HepG2 (cell line): ENCODE data around the gene OSBPL2. TPM values are rescaled to one million over a fixed set of nuclear protein-coding genes. Genes with fewer than 3 reads are reported as not detected.

Experiments used
- CCDC6 ChIP-seq: sonication (generic); formaldehyde crosslinking; IDR thresholded peaks from 2 replicates; pipeline ENCODE4 v1.8.1; 2022; ENCODE audit warnings: mild to moderate bottlenecking, missing genetic modification reagents, moderate library complexity
- CENPT ChIP-seq: sonication (generic); formaldehyde crosslinking; IDR thresholded peaks from 2 replicates; pipeline ENCODE4 v1.8.0; 2022; ENCODE audit warnings: low read depth, mild to moderate bottlenecking, moderate library complexity, missing genetic modification reagents
- GATAD1 ChIP-seq: IDR thresholded peaks from 2 replicates; pipeline ENCODE4 v1.6.1; 2016; ENCODE audit warnings: missing genetic modification reagents, missing compliant biosample characterization
- HNF4A ChIP-seq: sonication (generic); formaldehyde crosslinking; IDR thresholded peaks from 2 replicates; pipeline ENCODE4 v1.4.0; 2020; ENCODE audit warnings: missing genetic modification reagents
- HNRNPLL ChIP-seq: fragments of 200-400 bp; formaldehyde crosslinking; IDR thresholded peaks from 2 replicates; pipeline ENCODE4 v1.6.1; 2017; ENCODE audit warnings: mild to moderate bottlenecking, low read depth, low read length; ENCODE audit not compliant: poor library complexity, severe bottlenecking
- KLF16 ChIP-seq, 2 experiments: sonication (generic) in 1 of 2; formaldehyde crosslinking in 1 of 2; IDR thresholded peaks; 2 replicates each; pipeline versions ENCODE4 v1.6.1 to v1.8.0; 2016 to 2023; ENCODE audit warnings: missing genetic modification reagents in 2 of 2, missing compliant biosample characterization in 1 of 2
- NCOA2 ChIP-seq: sonication (generic); formaldehyde crosslinking; IDR thresholded peaks from 2 replicates; pipeline ENCODE4 v1.8.0; 2022; ENCODE audit warnings: inconsistent platforms
- NFE2L1 ChIP-seq: sonication (generic); formaldehyde crosslinking; IDR thresholded peaks from 2 replicates; pipeline ENCODE4 v1.4.0; 2020; ENCODE audit warnings: missing genetic modification reagents, mild to moderate bottlenecking, borderline replicate concordance
- NFYB ChIP-seq: sonication (generic); formaldehyde crosslinking; IDR thresholded peaks from 2 replicates; pipeline ENCODE4 v1.4.0; 2020; ENCODE audit warnings: missing genetic modification reagents
- POLR2AphosphoS2 ChIP-seq: IDR thresholded peaks from 2 replicates; pipeline ENCODE4 v1.6.1; 2011; ENCODE audit warnings: low read depth, low read length, improper control_type of control experiment
- RARA ChIP-seq: IDR thresholded peaks from 2 replicates; pipeline ENCODE4 v1.6.1; 2016; ENCODE audit warnings: missing genetic modification reagents, missing compliant biosample characterization
- ZBTB42 ChIP-seq: sonication (generic); formaldehyde crosslinking; IDR thresholded peaks from 2 replicates; pipeline ENCODE4 v1.5.0; 2020; ENCODE audit warnings: mild to moderate bottlenecking, missing genetic modification reagents
- ZNF326 ChIP-seq: sonication (generic); formaldehyde crosslinking; IDR thresholded peaks from 2 replicates; pipeline ENCODE4 v1.4.0; 2020; ENCODE audit warnings: missing genetic modification reagents, borderline replicate concordance
- ZNF468 ChIP-seq: sonication (generic); formaldehyde crosslinking; IDR thresholded peaks from 2 replicates; pipeline ENCODE4 v1.8.0; 2022; ENCODE audit warnings: mild to moderate bottlenecking, moderate library complexity, missing genetic modification reagents
- ZNF552 ChIP-seq: sonication (generic); formaldehyde crosslinking; IDR thresholded peaks from 2 replicates; pipeline ENCODE4 v1.9.0; 2022; ENCODE audit warnings: missing genetic modification reagents, mild to moderate bottlenecking, borderline replicate concordance
- polyA plus RNA-seq, 8 experiments: library from polyadenylated mRNA; depleted of rRNA in 3 of 8; stranded (reverse) in 7 of 8; unstranded in 1 of 8; fragments of >200 nt; fragmentation: Illumina TruSeq in 4 of 8; extraction: Trizol in 4 of 8; gene quantifications; 2 replicates each; pipeline versions ENCODE4 v1.2.1 to v1.2.3, GENCODE V29; 2011 to 2016; ENCODE audit warnings: low read depth in 4 of 8, missing spikeins in 1 of 8, mixed read lengths in 1 of 8; ENCODE audit not compliant: insufficient read depth in 1 of 8
- total RNA-seq, 5 experiments: library from RNA; depleted of rRNA; stranded (reverse); fragments of >200 nt; fragmentation: Illumina TruSeq; extraction: Trizol; gene quantifications; 2 replicates each; pipeline ENCODE4 v1.2.3, GENCODE V29; 2016; ENCODE audit warnings: low read depth in 1 of 5
- TF ChIP-seq, protein P1 (sequence below): sonication (generic); formaldehyde crosslinking; IDR thresholded peaks from 2 replicates; pipeline ENCODE4 v1.4.0; 2020; ENCODE audit warnings: mild to moderate bottlenecking, missing genetic modification reagents
- TF ChIP-seq, protein P2 (sequence below): sonication (generic); formaldehyde crosslinking; IDR thresholded peaks from 2 replicates; pipeline ENCODE4 v1.4.0; 2020; ENCODE audit warnings: missing genetic modification reagents

The OSBPL2 gene
- total and polyA plus RNA-seq, 2 of the 13 experiments (the other 11 are each of a cell fraction or from before 2014, with no cell fraction given), result 18.5 to 37.4 TPM

DNA sequence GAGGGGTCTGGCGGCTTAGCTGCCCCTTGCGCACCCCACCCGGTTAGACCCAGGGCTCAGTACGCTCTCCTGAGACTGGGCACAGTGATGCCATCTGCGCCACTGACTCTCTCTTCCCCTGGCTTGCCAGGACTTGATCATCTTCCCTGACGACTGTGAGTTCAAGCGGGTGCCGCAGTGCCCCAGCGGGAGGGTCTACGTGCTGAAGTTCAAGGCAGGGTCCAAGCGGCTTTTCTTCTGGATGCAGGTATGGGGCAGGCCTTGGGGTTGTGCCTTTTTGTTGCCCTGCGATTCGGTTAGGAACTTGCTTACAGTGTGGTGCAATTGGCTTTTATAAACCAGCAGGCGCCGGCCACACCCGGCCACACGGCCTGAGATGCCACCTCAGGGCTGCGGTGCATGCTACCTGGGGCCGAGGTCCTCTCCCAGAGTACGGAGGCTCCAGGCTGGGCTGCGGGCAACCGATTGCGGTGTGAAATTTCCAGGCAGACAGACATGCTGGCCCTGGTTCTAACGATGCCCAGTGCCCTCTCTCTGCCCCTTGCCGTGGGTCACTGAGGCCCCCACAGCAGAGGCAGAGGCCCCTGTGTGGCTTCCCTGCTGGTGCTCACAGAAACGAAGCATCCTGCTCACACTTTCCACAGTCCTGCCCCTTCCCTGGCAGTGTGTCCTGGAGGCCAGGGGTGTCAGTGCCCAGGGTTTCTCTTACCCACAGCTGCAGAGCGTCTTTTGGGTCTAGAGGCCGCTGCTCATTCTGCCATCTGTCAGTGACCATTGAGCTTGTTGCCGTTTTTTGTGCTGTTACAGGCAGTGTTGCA lies 66.2 kb downstream of the OSBPL2 start (continued):
- TF ChIP-seq, protein P1, sequence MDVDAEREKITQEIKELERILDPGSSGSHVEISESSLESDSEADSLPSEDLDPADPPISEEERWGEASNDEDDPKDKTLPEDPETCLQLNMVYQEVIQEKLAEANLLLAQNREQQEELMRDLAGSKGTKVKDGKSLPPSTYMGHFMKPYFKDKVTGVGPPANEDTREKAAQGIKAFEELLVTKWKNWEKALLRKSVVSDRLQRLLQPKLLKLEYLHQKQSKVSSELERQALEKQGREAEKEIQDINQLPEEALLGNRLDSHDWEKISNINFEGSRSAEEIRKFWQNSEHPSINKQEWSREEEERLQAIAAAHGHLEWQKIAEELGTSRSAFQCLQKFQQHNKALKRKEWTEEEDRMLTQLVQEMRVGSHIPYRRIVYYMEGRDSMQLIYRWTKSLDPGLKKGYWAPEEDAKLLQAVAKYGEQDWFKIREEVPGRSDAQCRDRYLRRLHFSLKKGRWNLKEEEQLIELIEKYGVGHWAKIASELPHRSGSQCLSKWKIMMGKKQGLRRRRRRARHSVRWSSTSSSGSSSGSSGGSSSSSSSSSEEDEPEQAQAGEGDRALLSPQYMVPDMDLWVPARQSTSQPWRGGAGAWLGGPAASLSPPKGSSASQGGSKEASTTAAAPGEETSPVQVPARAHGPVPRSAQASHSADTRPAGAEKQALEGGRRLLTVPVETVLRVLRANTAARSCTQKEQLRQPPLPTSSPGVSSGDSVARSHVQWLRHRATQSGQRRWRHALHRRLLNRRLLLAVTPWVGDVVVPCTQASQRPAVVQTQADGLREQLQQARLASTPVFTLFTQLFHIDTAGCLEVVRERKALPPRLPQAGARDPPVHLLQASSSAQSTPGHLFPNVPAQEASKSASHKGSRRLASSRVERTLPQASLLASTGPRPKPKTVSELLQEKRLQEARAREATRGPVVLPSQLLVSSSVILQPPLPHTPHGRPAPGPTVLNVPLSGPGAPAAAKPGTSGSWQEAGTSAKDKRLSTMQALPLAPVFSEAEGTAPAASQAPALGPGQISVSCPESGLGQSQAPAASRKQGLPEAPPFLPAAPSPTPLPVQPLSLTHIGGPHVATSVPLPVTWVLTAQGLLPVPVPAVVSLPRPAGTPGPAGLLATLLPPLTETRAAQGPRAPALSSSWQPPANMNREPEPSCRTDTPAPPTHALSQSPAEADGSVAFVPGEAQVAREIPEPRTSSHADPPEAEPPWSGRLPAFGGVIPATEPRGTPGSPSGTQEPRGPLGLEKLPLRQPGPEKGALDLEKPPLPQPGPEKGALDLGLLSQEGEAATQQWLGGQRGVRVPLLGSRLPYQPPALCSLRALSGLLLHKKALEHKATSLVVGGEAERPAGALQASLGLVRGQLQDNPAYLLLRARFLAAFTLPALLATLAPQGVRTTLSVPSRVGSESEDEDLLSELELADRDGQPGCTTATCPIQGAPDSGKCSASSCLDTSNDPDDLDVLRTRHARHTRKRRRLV, result no peak
- TF ChIP-seq ZNF468, result 0 out of 2 replicates have a peak, but pooled peaks have one; percentile 31
- TF ChIP-seq POLR2AphosphoS2, result 0 out of 2 replicates have a peak, but pooled peaks have one; percentile 2
- TF ChIP-seq, protein P2, sequence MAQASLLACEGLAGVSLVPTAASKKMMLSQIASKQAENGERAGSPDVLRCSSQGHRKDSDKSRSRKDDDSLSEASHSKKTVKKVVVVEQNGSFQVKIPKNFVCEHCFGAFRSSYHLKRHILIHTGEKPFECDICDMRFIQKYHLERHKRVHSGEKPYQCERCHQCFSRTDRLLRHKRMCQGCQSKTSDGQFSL (CRISPR knock-in tag), result no peak
- TF ChIP-seq GATAD1, result no peak
- no peak for TF ChIP-seq CENPT (CRISPR knock-in tag)
- TF ChIP-seq ZBTB42 (CRISPR knock-in tag), result peak; percentile 45
- TF ChIP-seq NFYB (CRISPR knock-in tag), result no peak
- TF ChIP-seq NCOA2 (CRISPR knock-in tag), result peak; percentile 6; the same call in 1 of the 2 replicates
- TF ChIP-seq CCDC6 (CRISPR knock-in tag), result no peak
- TF ChIP-seq RARA, result no peak
- TF ChIP-seq HNRNPLL, result peak; percentile 11
- TF ChIP-seq ZNF552 (CRISPR knock-in tag), result peak; percentile 35; the same call in 1 of the 2 replicates
- no peak for TF ChIP-seq KLF16 (CRISPR knock-in tag; IDR thresholded peaks at IDR 0.05)
- TF ChIP-seq HNF4A, result peak; percentile 38; the same call in 1 of the 2 replicates
- TF ChIP-seq ZNF326 (CRISPR knock-in tag), result no peak; the same call in 1 of the 2 replicates
- TF ChIP-seq NFE2L1 (CRISPR knock-in tag), result peak; percentile 55; the same call in 1 of the 2 replicates
